H1 (cell line): ENCODE measurements around the gene ST8SIA4. TPM values are rescaled to one million over a fixed set of nuclear protein-coding genes. Genes with fewer than 3 reads are reported as not detected.

ENCODE experiments used
- ASH2L ChIP-seq: fragments of 200-600, 300-600 bp; sonication (generic); IDR thresholded peaks from one replicate; pipeline ENCODE4 v1.7.1; 2017; ENCODE audit warnings: low read length
- CBX8 ChIP-seq: fragments of 300-800, 300-1000 bp; sonication (generic); IDR thresholded peaks from 2 replicates; pipeline ENCODE4 v1.7.1; 2016; ENCODE audit warnings: low read depth, low read length, borderline replicate concordance
- CHD2 ChIP-seq: IDR thresholded peaks from 2 replicates; pipeline ENCODE4 v1.6.1; 2012; ENCODE audit warnings: low read length, improper control_type of control experiment
- CHD7 ChIP-seq: fragments of 300-600 bp; sonication (generic); IDR thresholded peaks from 2 replicates; pipeline ENCODE4 v1.7.1; 2012; ENCODE audit warnings: low read length, moderate library complexity, mild to moderate bottlenecking, inconsistent platforms; ENCODE audit not compliant: insufficient replicate concordance
- GABPA ChIP-seq: IDR thresholded peaks from 2 replicates; pipeline ENCODE4 v1.6.1; 2011; ENCODE audit warnings: mild to moderate bottlenecking, low read length, moderate library complexity, borderline replicate concordance; ENCODE audit not compliant: insufficient read depth
- GTF2F1 ChIP-seq: IDR thresholded peaks from 2 replicates; pipeline ENCODE4 v1.6.1; 2012; ENCODE audit warnings: low read depth, low read length, improper control_type of control experiment, borderline replicate concordance
- KDM1A ChIP-seq: fragments of 200-600, 300-600 bp; sonication (generic); IDR thresholded peaks from 2 replicates; pipeline ENCODE4 v1.7.1; 2016; ENCODE audit warnings: mild to moderate bottlenecking, low read length, borderline replicate concordance
- MAFK ChIP-seq: IDR thresholded peaks from 2 replicates; pipeline ENCODE4 v1.6.1; 2012; ENCODE audit warnings: low read depth, mild to moderate bottlenecking, improper control_type of control experiment, low read length
- MAX ChIP-seq: IDR thresholded peaks from 2 replicates; pipeline ENCODE4 v1.6.1; 2012; ENCODE audit warnings: inconsistent platforms
- POLR2A ChIP-seq, 2 experiments: IDR thresholded peaks; 1 replicate in 1 of 2; 2 replicates in 1 of 2; pipeline ENCODE4 v1.6.1; 2011; ENCODE audit warnings: low read depth in 2 of 2, low read length in 2 of 2, mild to moderate bottlenecking in 2 of 2; ENCODE audit errors: control extremely low read depth in 1 of 2
- SP1 ChIP-seq: IDR thresholded peaks from 2 replicates; pipeline ENCODE4 v1.6.1; 2011; ENCODE audit warnings: low read depth, low read length
- TBP ChIP-seq: IDR thresholded peaks from 2 replicates; pipeline ENCODE4 v1.6.1; 2011; ENCODE audit warnings: low read depth, low read length, improper control_type of control experiment
- YY1 ChIP-seq: IDR thresholded peaks from 2 replicates; pipeline ENCODE4 v1.6.1; 2011; ENCODE audit warnings: low read depth, mild to moderate bottlenecking, low read length
- polyA plus RNA-seq, 7 experiments: library from polyadenylated mRNA; depleted of rRNA in 3 of 7; stranded (reverse) in 5 of 7; unstranded in 2 of 7; fragments of >200 nt in 5 of 7; fragments of 200-250 nt in 2 of 7; gene quantifications; 1 replicate in 5 of 7; 2 replicates in 1 of 7; 4 replicates in 1 of 7; pipeline versions ENCODE4 v1.2.1 to v1.2.3, GENCODE V29; 2011 to 2013; ENCODE audit warnings: missing spikeins in 2 of 7, mixed read lengths in 2 of 7
- total RNA-seq: library from RNA; stranded (reverse); fragmentation: NEBNext Ultra II Directional; extraction: Animal tissue kit (Norgen Biotek cat#: 25700); gene quantifications from 2 replicates; pipeline ENCODE4 v1.2.1, GENCODE V29; 2021

The ST8SIA4 gene
- total and polyA plus RNA-seq, 2 of the 8 experiments (the other 6 are each of a cell fraction or from before 2014, with no cell fraction given) = 0.08 to 0.50 TPM

GRCh38 chr5:100842080-100842479, 61.0 kb downstream of the ST8SIA4 start (continued):
- TF ChIP-seq CHD7 = no peak
- no peak for TF ChIP-seq GTF2F1
- TF ChIP-seq SP1 = no peak
- no peak for TF ChIP-seq KDM1A
- no peak for TF ChIP-seq YY1
- TF ChIP-seq ASH2L = no peak
- TF ChIP-seq POLR2A (IDR thresholded peaks at IDR 0.05; ENCODE audit: control extremely low read depth in 1 of 2, low read depth in 2 of 2, low read length in 2 of 2) = no peak
- TF ChIP-seq TBP = no peak
- no peak for TF ChIP-seq MAX
- TF ChIP-seq CBX8 = no peak
- no peak for TF ChIP-seq CHD2
- no peak for TF ChIP-seq GABPA
- no peak for TF ChIP-seq MAFK
